ENCODE measurements around the gene VPS37B.

DNA sequence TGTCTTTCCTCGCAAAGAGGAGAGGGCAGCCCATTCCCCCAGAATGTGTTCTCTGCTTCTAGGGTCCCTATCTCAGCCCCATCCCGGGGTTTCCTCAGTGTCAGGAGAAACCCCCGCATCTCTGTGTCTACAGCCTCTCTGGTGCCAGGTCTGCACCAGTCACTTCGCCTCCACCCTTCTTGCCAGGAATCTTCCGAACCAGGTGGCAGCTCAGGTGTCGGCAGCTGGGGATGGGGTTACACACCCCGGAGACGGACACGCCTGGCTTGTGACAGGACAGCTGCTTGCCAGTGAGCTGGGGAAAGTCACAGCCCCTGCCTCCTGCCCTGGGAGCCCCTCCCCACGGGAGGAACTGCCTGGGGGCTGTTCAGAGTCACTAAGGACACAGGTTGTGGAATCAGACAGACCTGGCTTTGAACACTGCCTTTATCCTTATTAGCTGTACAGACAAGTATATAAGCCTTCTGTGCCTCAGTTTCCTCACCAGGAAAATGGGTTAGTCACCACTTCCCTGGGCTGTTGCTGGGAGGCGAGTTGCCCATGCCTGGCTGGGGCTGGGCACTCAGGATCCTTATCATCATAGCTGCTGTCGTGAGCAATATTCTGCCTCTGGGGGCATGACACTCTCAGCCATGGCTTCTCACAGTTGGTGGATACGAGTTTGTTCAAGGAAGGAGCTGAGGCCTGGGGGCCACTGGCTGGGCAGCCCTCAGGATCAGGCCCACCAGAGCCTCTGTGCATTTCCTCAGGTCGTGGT is 49.9 kb downstream of the VPS37B start:
- TF ChIP-seq, protein P1, sequence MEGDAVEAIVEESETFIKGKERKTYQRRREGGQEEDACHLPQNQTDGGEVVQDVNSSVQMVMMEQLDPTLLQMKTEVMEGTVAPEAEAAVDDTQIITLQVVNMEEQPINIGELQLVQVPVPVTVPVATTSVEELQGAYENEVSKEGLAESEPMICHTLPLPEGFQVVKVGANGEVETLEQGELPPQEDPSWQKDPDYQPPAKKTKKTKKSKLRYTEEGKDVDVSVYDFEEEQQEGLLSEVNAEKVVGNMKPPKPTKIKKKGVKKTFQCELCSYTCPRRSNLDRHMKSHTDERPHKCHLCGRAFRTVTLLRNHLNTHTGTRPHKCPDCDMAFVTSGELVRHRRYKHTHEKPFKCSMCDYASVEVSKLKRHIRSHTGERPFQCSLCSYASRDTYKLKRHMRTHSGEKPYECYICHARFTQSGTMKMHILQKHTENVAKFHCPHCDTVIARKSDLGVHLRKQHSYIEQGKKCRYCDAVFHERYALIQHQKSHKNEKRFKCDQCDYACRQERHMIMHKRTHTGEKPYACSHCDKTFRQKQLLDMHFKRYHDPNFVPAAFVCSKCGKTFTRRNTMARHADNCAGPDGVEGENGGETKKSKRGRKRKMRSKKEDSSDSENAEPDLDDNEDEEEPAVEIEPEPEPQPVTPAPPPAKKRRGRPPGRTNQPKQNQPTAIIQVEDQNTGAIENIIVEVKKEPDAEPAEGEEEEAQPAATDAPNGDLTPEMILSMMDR (IDR thresholded peaks at IDR 0.05), result no peak
- no peak for TF ChIP-seq POLR2AphosphoS5 (IDR thresholded peaks at IDR 0.05)

All from transverse colon (tissue), 4 donors.